Natural killer cell (primary cell): ENCODE data around the gene PHLPP1. TPM values are rescaled to one million over a fixed set of nuclear protein-coding genes. Genes with fewer than 3 reads are reported as not detected.

Experiments used
- ATAC-seq, 3 donors: fragments of 150-1000 bp in 2 of 3; fragments of 200-7000 bp in 1 of 3; cut with Tn5 transposase; 1 replicate in 1 of 3; 2 replicates in 2 of 3; pipeline ENCODE4 v1.10.0; 2021; ENCODE audit warnings: mild to moderate bottlenecking in 2 of 3, moderate library complexity in 2 of 3
- DNase-seq, 2 donors: peaks; one replicate each; pipeline versions ENCODE4 v3.0.0 to v3.0.0-alpha.2; 2013 to 2021; ENCODE audit warnings: mixed read lengths in 1 of 2
- H3K27ac ChIP-seq: one replicate; pipeline ENCODE4 v1.5.1; 2013; ENCODE audit warnings: mild to moderate bottlenecking, low read length
- H3K27me3 ChIP-seq: one replicate; pipeline ENCODE4 v1.6.1; 2013; ENCODE audit warnings: low read length; ENCODE audit not compliant: control insufficient read depth, insufficient read depth
- H3K36me3 ChIP-seq: one replicate; pipeline ENCODE4 v1.6.1; 2013; ENCODE audit warnings: low read length; ENCODE audit not compliant: control insufficient read depth, insufficient read depth
- H3K4me1 ChIP-seq: one replicate; pipeline ENCODE4 v1.6.1; 2013; ENCODE audit warnings: low read length; ENCODE audit not compliant: control insufficient read depth, insufficient read depth
- H3K4me3 ChIP-seq: one replicate; pipeline ENCODE4 v1.5.1; 2013; ENCODE audit warnings: low read length
- H3K9me3 ChIP-seq: one replicate; pipeline ENCODE4 v1.6.1; 2013; ENCODE audit warnings: low read length; ENCODE audit not compliant: control insufficient read depth, insufficient read depth
- H3K27ac Mint-ChIP-seq, 2 donors: one replicate each; pipeline ENCODE4 v1.8.0; 2022; ENCODE audit warnings: mild to moderate bottlenecking in 2 of 2, mixed read lengths in 2 of 2, moderate library complexity in 1 of 2
- H3K27me3 Mint-ChIP-seq, 2 donors: one replicate each; pipeline ENCODE4 v1.8.0; 2022; ENCODE audit warnings: low read depth in 2 of 2, mixed read lengths in 2 of 2
- H3K36me3 Mint-ChIP-seq: one replicate; pipeline ENCODE4 v1.8.0; 2022; ENCODE audit warnings: mixed read lengths
- H3K4me1 Mint-ChIP-seq, 2 donors: one replicate each; pipeline ENCODE4 v1.8.0; 2022; ENCODE audit warnings: mixed read lengths in 2 of 2
- H3K4me3 Mint-ChIP-seq: one replicate; pipeline ENCODE4 v1.8.0; 2022; ENCODE audit warnings: mild to moderate bottlenecking, moderate library complexity, mixed read lengths
- H3K9me3 Mint-ChIP-seq, 2 donors: one replicate each; pipeline ENCODE4 v1.8.0; 2022; ENCODE audit warnings: mixed read lengths in 2 of 2
- CTCF ChIP-seq: fragments of 200-600 bp; IDR thresholded peaks from one replicate; pipeline ENCODE4 v1.8.0; 2022; ENCODE audit warnings: antibody characterized with exemption
- WGBS: methylation state at CpG from one replicate; pipeline ENCODE4 v1.1.7; 2013; ENCODE audit warnings: missing lambda C conversion rate; ENCODE audit not compliant: insufficient coverage; 5-methylcytosine and 5-hydroxymethylcytosine counted together
- intact Hi-C: fragments of 100-400 bp; cut with micrococcal nuclease; formaldehyde crosslinking; loops from one replicate; pipeline ENCODE4 v1.14.2; 2022
- total RNA-seq, 4 donors: library from RNA; stranded (reverse); fragments of 120-200 nt in 1 of 4; gene quantifications; one replicate each; pipeline versions ENCODE4 v1.2.3 to v1.2.4, GENCODE V29; 2013 to 2022

PHLPP1 gene
- total RNA-seq, 3 donors from 2014 or later (not counting 1 experiment from before 2014, with no cell fraction given) = 12.1 to 14.8 (median 12.2) TPM

DNA sequence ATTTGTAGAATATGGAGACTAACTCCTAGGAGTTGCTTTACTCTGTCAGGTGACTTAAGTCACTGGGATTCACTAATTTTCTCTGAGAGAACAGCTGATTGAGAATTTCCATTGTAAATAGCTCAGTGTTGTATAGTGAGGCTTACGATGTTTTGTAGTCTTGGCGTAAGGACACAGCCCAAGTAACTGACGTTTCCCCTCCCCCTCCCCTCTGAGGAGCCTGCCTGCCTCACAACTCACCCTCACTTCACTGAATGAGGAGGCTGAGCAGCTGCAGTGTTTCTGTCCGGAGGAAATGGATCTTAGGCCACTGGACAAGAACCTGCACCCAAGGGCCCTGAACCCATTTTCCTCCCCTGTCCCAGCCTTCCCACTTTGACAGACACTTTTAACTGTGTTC lies 264.6 kb downstream of the PHLPP1 start:
- TF ChIP-seq CTCF = no peak
- Mint-ChIP-seq H3K4me3 (no peak overlapping the region), H3K9me3 (no peaks in the 10 kb centered on the region), H3K27me3 (no peaks in the 10 kb centered on the region), H3K4me1 (peaks cover 7 to 8% of the 10 kb centered on the region in 2 donors), H3K27ac (no peak overlapping the region), H3K36me3 (no peaks in the 10 kb centered on the region)
- H3K27ac ChIP-seq = no peak overlapping the region
- H3K27me3 ChIP-seq = no peaks in the 10 kb centered on the region
- peaks cover 5% of the 10 kb centered on the region for H3K4me1 ChIP-seq
- no peaks in the 10 kb centered on the region for H3K9me3 ChIP-seq
- WGBS = 86% methylated on average over 4 of the region's 4 CpGs
- no peak for ATAC-seq
- H3K4me3 ChIP-seq = no peak overlapping the region
- DNase-seq = no peak
- intact Hi-C loops = loop anchor here (5.0 kb wide), 1 partner anchor 393 kb away; no protein-coding TSS in a partner anchor
- no peaks in the 10 kb centered on the region for H3K36me3 ChIP-seq

GRCh38 chr18:62981566-62981965 lies 266.2 kb downstream of the PHLPP1 start:
- H3K4me3 Mint-ChIP-seq = no peak overlapping the region
- no peak for ATAC-seq
- intact Hi-C loops = loop anchor here (5.0 kb wide), 1 partner anchor 394 kb away; no protein-coding TSS in a partner anchor
- Histone ChIP-seq H3K4me3 (no peak overlapping the region), H3K27me3 (no peaks in the 10 kb centered on the region), H3K4me1 (peaks cover 5% of the 10 kb centered on the region), H3K9me3 (no peaks in the 10 kb centered on the region), H3K27ac (no peak overlapping the region), H3K36me3 (no peaks in the 10 kb centered on the region)
- H3K4me1 Mint-ChIP-seq = peaks cover 7 to 8% of the 10 kb centered on the region in 2 donors
- no peaks in the 10 kb centered on the region for H3K27me3 Mint-ChIP-seq
- WGBS = 90% methylated on average over 11 of the region's 11 CpGs
- H3K9me3 Mint-ChIP-seq = no peaks in the 10 kb centered on the region
- no peaks in the 10 kb centered on the region for H3K36me3 Mint-ChIP-seq
- no peak overlapping the region for H3K27ac Mint-ChIP-seq
- no peak for TF ChIP-seq CTCF
- no peak for DNase-seq

DNA sequence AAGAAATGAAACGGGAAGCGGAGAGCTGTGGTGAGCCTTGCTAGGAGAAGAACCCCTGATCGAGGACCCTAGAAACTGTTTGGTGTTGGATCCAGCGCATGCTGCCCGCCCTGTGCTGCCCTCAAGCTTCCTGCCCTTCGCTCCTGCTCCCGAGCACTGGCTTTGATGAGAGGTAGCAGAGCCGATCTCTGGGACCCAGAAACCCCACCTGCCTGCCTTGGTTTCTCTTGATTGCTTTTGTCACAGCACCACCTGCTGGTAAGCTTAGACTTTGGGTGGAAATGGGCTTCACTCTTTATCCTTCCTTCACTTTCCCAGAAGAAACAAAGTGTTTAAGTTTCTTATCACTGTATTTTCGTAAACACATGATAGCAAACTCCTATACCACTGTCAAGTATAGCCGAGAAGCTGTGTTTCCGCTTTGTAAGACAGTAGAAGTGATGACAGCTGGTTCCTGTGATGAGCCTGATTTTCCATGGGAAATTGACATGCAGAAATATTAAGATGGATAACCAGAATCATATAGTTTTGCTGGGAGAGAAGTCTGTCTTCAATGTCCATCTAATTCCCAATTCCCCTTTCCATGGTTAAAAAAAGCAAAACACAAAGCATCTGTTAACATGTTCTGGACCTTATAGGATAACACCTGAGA lies 267.4 kb downstream of the PHLPP1 start:
- H3K27ac ChIP-seq = no peak overlapping the region

More for the DNA sequence above, 267.4 kb downstream of the PHLPP1 start:
- intact Hi-C loops = loop anchor here (1.0 to 5.0 kb wide), 3 partner anchors 268 to 395 kb away; no protein-coding TSS in a partner anchor
- peak; percentile 72 for TF ChIP-seq CTCF
- DNase-seq (peak in 1 of 2 donors; percentile 80), ATAC-seq (peak in 2 of 3 donors; percentile 68 to 74)
- H3K4me1 ChIP-seq = peaks cover 5% of the 10 kb centered on the region
- peaks cover 7 to 8% of the 10 kb centered on the region in 2 donors for H3K4me1 Mint-ChIP-seq
- no peak overlapping the region for H3K27ac Mint-ChIP-seq
- no peaks in the 10 kb centered on the region for H3K9me3 Mint-ChIP-seq
- no peaks in the 10 kb centered on the region for H3K9me3 ChIP-seq
- no peaks in the 10 kb centered on the region for H3K27me3 ChIP-seq
- H3K4me3 ChIP-seq = no peak overlapping the region
- no peaks in the 10 kb centered on the region for H3K36me3 Mint-ChIP-seq
- 42% methylated on average over 9 of the region's 11 CpGs for WGBS
- peak overlapping the region; percentile 64 for H3K4me3 Mint-ChIP-seq
- no peaks in the 10 kb centered on the region for H3K27me3 Mint-ChIP-seq
- no peaks in the 10 kb centered on the region for H3K36me3 ChIP-seq
